Pulmonary artery endothelial cell (primary cell): ENCODE data around the gene CLEC2D. TPM values are rescaled to one million over a fixed set of nuclear protein-coding genes. Genes with fewer than 3 reads are reported as not detected.
"Not testable (repeated sequence)": the region's sequence is repeated elsewhere in the genome, so short reads cannot be mapped to it uniquely, and the experiment has no call there.

ENCODE experiments used
- DNase-seq: peaks from one replicate; pipeline ENCODE4 v3.0.0-alpha.2; 2011; ENCODE audit warnings: low read depth, low spot score
- total RNA-seq: library from RNA; depleted of rRNA; stranded (reverse); fragments of >200 nt; gene quantifications from 2 replicates; pipeline ENCODE4 v1.2.3, GENCODE V29; 2014

The CLEC2D gene
- total RNA-seq, 1 donor from 2014 or later: 0.79 TPM

DNA sequence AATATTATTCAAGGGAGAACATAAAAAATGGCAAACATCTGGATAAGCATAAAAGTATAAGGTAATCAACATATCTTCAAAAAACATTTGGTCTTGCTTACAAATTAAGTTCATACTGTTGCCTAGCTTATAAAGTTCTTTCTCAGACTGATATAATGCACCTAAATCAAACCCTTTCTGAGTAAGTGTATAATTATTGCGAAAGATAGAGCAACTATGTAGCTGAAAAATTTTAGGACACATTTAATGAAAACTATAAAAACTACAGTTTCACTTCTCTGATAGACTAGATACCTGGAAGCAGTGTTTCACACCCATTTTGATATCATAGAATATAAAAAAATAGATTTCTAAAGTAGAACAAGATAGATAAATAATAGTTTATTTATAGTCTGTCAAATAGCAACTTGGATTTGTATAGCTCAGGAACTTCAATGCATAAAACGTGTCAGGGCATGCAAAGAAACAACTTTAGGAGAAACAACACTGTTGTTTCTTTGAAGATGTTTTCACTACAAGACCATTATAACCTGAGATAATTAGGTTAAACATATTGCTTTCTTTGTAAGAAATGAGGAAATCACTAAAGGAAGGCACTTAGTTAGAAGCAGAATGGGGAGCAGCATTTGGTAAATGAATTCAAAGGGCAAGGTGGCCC is 55.8 kb downstream of the CLEC2D start:
- no peak for DNase-seq

DNA sequence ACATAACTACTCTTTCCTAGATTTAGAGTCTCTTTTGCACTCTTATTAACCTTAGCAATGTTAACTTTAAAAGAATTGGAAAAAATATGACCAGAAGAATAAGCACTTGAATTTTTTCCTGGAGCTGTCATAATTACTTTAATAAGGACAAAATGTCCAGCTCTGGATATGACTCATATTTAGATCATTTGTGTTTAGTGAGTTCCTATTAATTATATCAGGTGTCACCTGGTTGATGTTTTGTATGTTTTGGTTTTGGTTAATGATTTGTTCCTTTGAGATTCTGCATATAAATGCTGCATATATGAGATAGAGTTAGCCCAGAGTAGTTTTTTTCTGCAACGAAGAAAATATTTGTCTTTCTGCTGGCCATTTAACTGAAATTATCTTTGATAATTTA is 58.3 kb downstream of the CLEC2D start:
- no peak for DNase-seq

DNA sequence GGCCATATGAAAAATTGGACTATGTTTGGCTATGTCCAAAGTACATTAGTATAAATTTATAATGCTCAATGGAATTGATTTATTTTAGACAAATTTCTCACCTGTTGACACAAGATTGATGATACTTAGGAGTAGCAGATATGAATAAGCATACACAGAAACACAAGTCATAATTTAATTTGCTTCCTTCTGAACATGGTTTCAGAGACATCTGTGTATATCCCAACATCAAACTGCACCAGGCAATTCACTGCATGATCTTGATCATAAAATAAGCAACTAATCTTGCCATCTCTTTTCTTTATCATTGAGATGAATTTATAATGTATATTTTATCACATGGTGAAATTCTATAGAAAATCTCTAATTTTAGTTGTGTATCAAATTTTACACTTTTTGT is 59.6 kb downstream of the CLEC2D start:
- DNase-seq: no peak

DNA sequence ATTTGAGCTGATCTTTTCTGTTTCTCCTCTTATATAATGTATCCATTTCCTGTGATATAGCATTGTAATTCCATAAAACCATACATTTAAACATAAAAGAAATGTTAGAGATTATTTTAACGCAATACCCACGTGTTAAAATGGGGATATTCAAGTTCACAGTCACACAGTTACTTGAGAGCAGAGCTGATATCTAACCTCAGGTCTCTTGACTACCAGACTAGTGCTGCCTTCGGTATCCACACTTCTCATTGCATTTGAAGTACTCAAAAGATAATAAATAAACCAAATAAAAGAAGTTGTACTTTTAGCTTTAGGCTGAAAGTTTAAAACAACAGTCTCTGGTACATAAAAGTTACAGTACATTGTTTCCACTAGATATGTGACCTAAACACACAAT is 60.5 kb downstream of the CLEC2D start:
- DNase-seq: no peak

DNA sequence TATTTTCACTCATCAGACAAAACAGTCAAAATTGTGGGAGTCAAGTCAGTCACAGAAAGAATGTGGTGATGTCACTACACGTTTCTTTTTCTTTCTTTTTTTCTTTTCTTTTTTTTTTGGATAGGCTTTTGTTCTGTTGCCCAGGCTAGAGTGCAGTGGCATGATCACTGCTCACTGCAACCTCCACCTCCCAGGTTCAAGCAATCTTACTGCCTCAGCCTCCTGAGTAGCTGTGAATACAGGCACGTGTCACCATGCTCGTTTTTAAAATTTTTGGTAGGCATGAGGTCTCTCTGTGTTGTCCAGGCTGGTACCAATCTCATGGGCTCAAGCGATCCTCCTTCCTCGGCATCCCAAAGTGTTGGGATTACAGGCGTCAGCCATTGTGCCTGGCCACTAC is 61.1 kb downstream of the CLEC2D start:
- DNase-seq: no peak

DNA sequence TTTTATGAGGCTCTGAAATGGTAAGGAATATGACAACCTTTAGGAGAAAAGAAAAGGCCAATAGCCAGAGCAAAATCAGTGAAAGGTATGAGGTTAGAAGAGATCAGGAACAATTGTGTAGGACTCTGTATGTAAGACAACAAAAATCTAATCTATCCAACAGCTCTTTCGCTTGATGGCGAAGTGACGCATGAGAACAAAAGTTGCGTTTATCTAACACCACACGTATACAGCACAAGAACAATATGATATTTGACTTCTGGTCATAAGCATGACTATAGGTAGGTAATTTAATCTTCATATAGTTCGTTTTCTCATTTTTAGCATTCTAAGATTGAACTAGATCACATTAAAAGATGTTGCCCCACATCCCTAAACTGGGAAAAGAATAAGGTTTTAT is 61.9 kb downstream of the CLEC2D start:
- DNase-seq: no peak

DNA sequence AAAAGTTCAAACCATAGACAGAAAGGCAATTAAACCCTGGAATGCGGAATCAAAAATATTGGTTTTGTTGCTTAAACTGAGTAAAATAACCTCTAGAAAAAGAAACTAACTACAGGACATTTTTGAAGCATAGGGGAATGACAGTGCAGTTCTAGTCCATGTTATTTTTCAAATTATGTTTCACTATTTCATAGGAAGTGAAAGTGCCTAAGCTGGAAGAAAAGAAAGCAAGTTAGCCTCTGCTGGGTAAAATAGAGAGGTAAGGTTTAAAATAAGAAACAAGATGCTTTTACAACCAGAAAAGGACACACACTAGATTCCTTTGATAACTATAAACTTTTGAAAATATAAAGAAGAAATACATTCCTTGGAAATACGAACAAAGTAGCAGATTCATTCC is 62.3 kb downstream of the CLEC2D start:
- DNase-seq: no peak

DNA sequence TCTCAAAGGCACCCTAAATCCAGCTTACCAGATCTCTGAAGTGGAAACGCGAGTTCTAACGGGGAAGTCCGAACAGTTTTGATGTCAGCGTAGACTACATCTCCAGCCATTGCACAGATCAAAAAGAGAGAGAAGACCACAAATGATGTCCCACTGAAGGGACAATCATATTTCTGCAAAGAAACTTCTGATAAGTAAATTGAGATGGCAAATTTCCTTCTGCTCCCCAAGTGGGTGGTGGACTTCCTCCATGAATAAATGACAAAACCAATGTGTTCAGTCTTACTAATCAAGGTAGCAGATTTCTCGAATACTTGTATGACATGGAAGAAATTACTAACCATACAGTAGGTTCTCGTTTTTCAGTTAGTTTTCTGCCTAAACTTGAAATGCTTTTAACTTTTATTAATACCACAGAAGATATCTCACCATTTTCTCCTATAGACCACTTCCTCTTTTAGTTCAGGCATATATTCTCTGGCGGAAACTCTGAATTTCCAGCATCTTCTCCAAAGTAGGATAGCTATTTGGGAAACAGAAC is 63.5 kb downstream of the CLEC2D start, which contains the start of gene CLECL1:
Gene CLECL1, minus strand, starts transcription at position 177 of the 541 bp plus-strand sequence.
- no peak for DNase-seq

DNA sequence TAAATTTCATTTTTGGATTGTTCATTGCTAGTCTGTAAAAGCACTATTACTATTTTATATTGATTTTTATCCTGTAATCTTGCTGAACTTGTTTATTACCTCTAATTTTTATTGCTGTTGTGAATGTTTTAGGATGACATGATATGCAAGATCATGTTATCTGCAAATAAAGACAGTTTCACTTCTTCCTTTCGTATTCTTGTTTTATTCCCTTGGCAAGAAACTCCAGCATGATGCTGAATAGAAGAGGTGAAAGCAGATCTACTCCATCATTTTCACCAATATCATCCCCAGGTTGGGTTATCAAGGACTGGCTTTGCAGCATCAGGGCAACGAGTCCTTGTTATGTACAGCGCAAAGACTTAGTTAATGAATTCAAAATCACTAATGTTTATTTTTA is 66.1 kb downstream of the CLEC2D start:
- DNase-seq: no peak

DNA sequence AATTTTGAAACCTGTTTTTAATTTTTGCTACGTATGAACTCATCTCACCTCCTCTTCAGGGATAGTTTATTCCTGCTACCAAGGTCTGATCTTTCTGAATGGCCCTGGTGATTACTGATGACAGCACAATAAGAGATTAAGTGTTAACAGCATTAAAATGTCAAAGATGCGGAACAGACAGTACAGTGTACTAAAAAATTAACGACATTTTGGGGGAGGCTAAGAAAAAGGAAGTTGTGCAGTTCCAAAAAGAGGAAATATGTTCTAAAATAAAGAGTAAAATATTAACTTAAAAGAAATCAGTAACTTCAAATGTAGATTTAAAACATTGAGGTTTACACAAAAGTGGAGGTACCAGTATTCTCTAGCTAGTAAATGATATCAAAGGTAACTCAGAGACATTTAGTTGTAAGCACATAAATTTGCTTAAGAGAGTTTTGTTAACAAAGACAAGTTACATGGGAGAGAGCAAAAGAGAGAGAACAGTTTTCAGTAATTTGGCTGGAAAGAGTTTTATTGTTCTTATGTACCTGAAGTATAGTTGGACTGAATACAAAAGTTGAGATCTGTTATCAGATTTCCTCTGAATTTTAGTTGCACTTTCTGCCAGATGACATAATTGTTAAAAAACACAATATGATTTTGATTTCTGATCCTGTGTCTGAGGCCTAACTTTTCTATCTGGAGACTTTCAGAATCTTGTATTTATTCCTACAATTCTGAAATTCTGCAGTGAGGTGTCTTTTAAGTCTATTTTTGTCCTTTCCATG is 67.6 kb downstream of the CLEC2D start:
- DNase-seq: no peak

DNA sequence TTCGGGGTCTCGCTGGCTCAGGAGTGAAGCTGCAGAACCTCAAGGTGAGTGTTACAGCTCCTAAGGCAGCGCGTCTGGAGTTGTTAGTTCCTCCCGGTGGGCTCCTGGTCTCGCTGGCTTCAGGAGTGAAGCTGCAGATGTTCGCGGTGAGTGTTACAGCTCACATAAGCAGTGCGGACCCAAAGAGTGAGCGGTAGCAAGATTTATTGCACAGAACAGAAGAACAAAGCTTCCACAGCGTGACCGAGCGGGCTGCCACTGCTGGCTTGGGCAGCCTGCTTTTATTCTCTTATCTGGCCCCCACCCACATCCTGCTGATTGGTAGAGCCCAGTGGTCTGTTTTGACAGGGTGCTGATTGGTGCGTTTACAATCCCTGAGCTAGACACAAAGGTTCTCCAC is 69.4 kb downstream of the CLEC2D start:
- not testable (repeated sequence) for DNase-seq

DNA sequence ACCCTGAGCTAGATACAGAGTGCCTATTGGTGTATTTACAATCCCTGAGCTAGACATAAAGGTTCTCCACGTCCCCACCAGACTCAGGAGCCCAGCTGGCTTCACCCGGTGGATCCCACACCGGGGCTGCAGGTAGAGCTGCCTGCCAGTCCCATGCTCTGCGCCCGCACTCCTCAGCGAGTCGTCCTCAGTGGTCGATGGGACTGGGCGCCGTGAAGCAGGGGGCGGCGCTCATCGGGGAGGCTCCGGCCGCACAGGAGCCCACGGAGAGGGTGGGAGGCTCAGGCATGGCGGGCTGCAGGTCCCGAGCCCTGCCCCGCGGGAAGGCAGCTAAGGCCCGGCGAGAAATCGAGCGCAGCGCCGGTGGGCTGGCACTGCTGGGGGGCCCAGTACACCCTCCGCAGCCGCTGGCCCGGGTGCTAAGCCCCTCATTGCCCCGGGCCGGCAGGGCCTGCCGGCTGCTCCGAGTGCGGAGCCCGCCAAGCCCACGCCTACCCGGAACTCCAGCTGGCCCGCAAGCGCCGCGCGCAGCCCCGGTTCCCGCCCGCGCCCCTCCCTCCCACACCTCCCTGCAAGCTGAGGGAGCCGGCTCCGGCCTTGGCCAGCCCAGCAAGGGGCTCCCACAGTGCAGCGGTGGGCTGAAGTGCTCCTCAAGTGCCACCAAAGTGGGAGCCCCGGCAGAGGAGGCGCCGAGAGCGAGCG is 70.0 kb downstream of the CLEC2D start:
- DNase-seq: not testable (repeated sequence)

DNA sequence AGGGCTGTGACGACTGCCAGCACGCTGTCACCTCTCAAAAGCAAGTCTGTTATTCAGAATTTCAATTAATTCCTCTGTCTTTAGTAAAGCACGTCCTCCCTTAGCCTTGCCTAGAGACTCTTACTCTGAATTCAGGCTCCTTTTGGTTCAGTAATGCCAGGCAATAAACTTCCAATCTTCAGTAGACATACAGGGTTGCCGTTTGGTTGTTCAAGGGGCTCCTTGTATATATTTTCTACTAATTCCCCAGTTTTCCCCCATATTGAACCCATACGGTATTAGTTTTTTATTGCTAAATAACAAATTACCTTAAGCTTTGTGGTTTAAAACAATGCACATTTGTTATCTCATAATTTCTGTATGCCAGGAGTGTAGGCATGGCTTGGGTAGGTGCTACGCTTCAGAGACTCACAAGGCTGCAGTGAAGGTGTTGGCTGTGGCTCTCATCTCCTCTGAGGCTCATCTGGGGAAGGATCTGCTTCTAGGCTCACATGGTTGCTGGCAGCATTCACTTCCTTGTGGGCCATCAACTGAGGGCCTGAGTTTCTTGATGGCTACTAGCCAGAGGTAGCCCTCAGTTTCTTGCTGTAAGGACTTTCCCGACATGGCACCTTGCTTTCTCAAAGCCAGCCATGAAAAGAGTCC is 70.7 kb downstream of the CLEC2D start:
- no peak for DNase-seq

DNA sequence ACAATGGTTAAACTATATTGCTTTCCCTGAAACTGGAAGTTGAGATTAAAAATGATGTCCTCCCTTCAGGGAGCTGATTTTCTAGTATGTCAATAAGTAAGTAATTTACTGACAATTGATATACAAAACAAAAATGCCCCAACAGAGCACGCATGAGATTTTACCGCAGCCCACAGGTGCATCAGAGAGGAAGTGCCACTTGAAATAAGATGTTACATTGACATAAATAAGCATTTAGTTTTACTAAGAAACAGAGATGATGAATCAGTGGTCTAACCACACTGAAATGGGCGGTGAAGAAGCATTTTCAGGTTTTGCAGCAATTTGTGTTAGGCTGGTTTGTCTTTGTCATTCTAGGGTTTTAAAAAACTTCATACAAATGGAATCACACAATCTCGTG is 72.2 kb downstream of the CLEC2D start:
- no peak for DNase-seq

DNA sequence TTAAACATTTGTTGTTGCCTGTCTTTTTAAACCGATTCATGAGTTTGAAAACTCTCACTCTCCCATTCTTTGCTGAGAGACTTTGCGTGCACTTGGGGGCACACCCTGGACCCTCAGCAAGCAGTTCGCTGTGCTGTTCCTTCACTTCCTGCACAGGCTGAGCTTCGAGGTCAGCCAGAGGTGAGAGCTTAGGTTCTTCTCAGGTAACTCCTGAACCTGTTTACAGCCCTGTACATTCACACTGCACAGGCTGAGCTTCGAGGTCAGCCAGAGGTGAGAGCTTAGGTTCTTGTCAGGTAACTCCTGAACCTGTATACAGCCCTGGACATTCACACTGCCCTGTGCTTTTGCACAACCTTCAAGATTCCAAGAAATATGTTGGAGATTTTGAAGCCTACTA is 73.1 kb downstream of the CLEC2D start:
- DNase-seq: no peak

DNA sequence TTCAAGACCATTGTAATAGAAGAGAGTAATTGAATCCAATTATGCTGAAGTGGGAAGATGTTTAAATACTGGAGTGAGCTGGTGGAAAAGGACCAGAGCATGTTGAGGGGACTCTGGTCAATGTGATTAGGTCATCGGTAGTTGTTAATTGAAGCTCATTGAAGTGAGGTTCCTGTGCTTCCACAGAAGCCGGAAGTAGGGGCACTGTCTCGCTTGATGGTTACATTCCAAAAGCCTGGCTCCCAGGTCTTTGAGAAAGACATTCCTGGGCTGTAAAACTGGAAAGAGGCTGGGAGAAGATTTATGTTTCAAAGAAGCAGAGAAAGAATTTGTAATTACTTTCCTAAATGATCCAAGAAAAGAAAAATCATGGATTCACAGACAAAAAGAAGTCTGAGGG is 75.7 kb downstream of the CLEC2D start:
- DNase-seq: no peak

Other genes with a start within 250 kb of the CLEC2D start
- not detected in 2 replicates for gene KLRB1, start 61.8 kb upstream of the CLEC2D start, total RNA-seq
- gene CLECL1, start 63.4 kb downstream of the CLEC2D start, total RNA-seq: not detected in 2 replicates
- 0.14 and 0.20 TPM in 2 replicates for gene CD69, start 91.2 kb downstream of the CLEC2D start, total RNA-seq
- 0.07 and 0.11 TPM in 2 replicates for gene KLRF1, start 157.8 kb downstream of the CLEC2D start, total RNA-seq
- gene CLEC2B, start 199.6 kb downstream of the CLEC2D start, total RNA-seq: 11.9 and 39.8 TPM in 2 replicates
- not detected in 2 replicates for gene KLRF2, start 211.8 kb downstream of the CLEC2D start, total RNA-seq